Activated CD4-positive, alpha-beta T cell treated with anti-CD3 and anti-CD28 coated beads, Interleukin-2, amount 10 ng/mL, durations not matched to agents 7 days and 5 days (primary cell): Measurements from ENCODE around the gene RERE. TPM values are rescaled to one million over a fixed set of nuclear protein-coding genes. Genes with fewer than 3 reads are reported as not detected.
A peak's percentile ranks its signal among the peaks of the same experiment; 100 is the strongest.

ENCODE experiments used
- CTCF ChIA-PET: fragments of 350-600 bp; sonication (Branson Sonifier 250); formaldehyde crosslinking; loops from one replicate; lab custom pipeline; 2021; ENCODE audit warnings: antibody characterized with exemption; lab: Charles Lee
- POLR2A ChIA-PET: fragments of 350-600 bp; sonication (Branson Sonifier 250); formaldehyde crosslinking; loops from one replicate; lab custom pipeline; 2021; ENCODE audit warnings: antibody characterized with exemption; lab: Charles Lee
- DNase-seq: peaks from one replicate; pipeline ENCODE4 v3.0.0-alpha.2; 2020
- H3K27ac Mint-ChIP-seq: one replicate; pipeline ENCODE4 v1.8.0; 2021; ENCODE audit warnings: mild to moderate bottlenecking, moderate library complexity, mixed read lengths
- H3K27me3 Mint-ChIP-seq: one replicate; pipeline ENCODE4 v1.8.0; 2021; ENCODE audit warnings: mixed read lengths
- H3K36me3 Mint-ChIP-seq: one replicate; pipeline ENCODE4 v1.8.0; 2021; ENCODE audit warnings: low read depth, mixed read lengths
- H3K4me1 Mint-ChIP-seq: one replicate; pipeline ENCODE4 v1.8.0; 2021; ENCODE audit warnings: mixed read lengths
- H3K4me3 Mint-ChIP-seq: one replicate; pipeline ENCODE4 v1.8.0; 2021; ENCODE audit warnings: mild to moderate bottlenecking, moderate library complexity, mixed read lengths
- H3K9me3 Mint-ChIP-seq: one replicate; pipeline ENCODE4 v1.8.0; 2021; ENCODE audit warnings: mixed read lengths
- total RNA-seq, 2 experiments: library from RNA; stranded (reverse); gene quantifications; one replicate each; pipeline ENCODE4 v1.2.3, GENCODE V29; 2021

Gene RERE
- total RNA-seq, 2 experiments from 2014 or later: 68.5 to 68.7 TPM

DNA sequence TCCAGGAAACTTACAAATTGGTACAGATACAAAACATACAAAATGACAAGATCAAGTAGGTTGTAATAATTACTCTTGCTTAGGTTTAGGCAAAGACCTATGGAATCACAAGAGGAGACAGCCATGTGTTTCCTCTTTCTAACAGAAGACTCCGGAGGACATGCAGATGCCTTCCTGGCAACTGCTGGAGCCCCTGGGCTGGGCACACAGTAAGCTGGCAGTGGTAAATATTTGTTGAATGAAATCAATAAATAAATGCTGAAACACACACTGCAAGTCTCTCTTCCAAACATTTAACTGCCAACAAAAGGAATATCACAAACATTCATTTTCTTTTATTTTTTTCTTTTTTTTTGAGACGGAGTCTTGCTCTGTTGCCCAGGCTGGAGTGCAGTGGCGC lies 350.1 kb downstream of the RERE start:
- DNase-seq: no peak
- Mint-ChIP-seq H3K27ac (no peak overlapping the region), H3K27me3 (no peaks in the 10 kb centered on the region), H3K36me3 (peaks cover 4% of the 10 kb centered on the region), H3K4me3 (no peak overlapping the region), H3K9me3 (no peaks in the 10 kb centered on the region), H3K4me1 (peaks cover 33% of the 10 kb centered on the region)
- CTCF ChIA-PET: no interaction called here
- POLR2A ChIA-PET: no interaction called here

DNA sequence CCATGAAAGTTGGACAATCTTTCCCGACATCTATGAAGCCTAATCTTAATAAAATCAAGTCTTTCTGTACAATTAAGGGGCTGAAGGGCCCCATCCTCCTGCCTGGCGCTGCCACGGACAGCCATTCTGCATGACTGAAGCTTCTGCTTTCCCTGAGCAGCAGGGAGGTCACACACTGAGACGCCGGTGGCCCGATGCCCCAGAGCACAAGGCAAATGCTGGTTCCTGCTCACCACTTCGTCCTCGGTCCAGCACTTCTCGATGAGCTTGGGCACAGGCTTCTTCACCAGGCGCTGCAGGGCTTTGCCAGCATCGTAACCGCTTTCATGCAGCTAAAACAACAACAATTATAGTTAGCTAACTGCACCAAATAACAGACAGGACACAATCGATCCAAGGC lies 351.7 kb downstream of the RERE start:
- ChIA-PET CTCF (interaction anchor here (0.6 kb wide), 1 partner anchor 539 kb away, joined by 3 read pairs; no protein-coding TSS in a partner anchor), POLR2A (no interaction called here)
- no peak overlapping the region for H3K4me3 Mint-ChIP-seq
- H3K4me1 Mint-ChIP-seq: peaks cover 33% of the 10 kb centered on the region
- DNase-seq: no peak
- no peaks in the 10 kb centered on the region for H3K27me3 Mint-ChIP-seq
- H3K27ac Mint-ChIP-seq: no peak overlapping the region
- H3K9me3 Mint-ChIP-seq: no peaks in the 10 kb centered on the region
- peaks cover 12% of the 10 kb centered on the region for H3K36me3 Mint-ChIP-seq

DNA sequence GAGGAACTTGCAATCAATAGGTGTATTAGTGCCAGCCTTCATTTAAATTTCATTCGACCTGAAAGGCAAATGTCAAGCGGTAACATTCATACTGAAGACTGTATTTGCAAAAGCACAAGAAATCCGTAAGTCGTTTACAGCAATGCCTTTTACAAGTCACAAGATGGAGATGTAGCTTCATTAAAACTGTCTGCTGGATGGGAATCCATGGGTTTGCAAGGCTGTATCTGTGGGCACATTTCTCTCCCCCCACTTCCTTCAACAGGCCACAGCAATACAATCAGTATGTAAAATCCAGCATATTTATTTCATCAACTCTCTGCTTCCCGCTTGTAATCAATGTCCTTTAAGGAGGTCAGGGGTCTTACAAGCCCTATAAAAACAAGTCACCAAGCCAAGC lies 352.4 kb downstream of the RERE start:
- no peak overlapping the region for H3K27ac Mint-ChIP-seq
- ChIA-PET POLR2A (no interaction called here), CTCF (interaction anchor here (0.5 to 0.6 kb wide), 2 partner anchors 539 to 574 kb away, joined by 3 read pairs; no protein-coding TSS in a partner anchor)
- DNase-seq: no peak
- H3K9me3 Mint-ChIP-seq: no peaks in the 10 kb centered on the region
- no peaks in the 10 kb centered on the region for H3K27me3 Mint-ChIP-seq
- H3K4me1 Mint-ChIP-seq: peaks cover 33% of the 10 kb centered on the region
- H3K4me3 Mint-ChIP-seq: no peak overlapping the region
- H3K36me3 Mint-ChIP-seq: peaks cover 12% of the 10 kb centered on the region

GRCh38 chr1:8464377-8464776 lies 353.1 kb downstream of the RERE start:
- no peaks in the 10 kb centered on the region for H3K9me3 Mint-ChIP-seq
- peak overlapping the region; percentile 17 for H3K27ac Mint-ChIP-seq
- H3K4me1 Mint-ChIP-seq: peaks cover 33% of the 10 kb centered on the region
- H3K27me3 Mint-ChIP-seq: no peaks in the 10 kb centered on the region
- POLR2A ChIA-PET: no interaction called here
- CTCF ChIA-PET: interaction anchor here (0.5 kb wide), 1 partner anchor 573 kb away, joined by 3 read pairs; no protein-coding TSS in a partner anchor
- H3K4me3 Mint-ChIP-seq: no peak overlapping the region
- peaks cover 12% of the 10 kb centered on the region for H3K36me3 Mint-ChIP-seq
- no peak for DNase-seq

DNA sequence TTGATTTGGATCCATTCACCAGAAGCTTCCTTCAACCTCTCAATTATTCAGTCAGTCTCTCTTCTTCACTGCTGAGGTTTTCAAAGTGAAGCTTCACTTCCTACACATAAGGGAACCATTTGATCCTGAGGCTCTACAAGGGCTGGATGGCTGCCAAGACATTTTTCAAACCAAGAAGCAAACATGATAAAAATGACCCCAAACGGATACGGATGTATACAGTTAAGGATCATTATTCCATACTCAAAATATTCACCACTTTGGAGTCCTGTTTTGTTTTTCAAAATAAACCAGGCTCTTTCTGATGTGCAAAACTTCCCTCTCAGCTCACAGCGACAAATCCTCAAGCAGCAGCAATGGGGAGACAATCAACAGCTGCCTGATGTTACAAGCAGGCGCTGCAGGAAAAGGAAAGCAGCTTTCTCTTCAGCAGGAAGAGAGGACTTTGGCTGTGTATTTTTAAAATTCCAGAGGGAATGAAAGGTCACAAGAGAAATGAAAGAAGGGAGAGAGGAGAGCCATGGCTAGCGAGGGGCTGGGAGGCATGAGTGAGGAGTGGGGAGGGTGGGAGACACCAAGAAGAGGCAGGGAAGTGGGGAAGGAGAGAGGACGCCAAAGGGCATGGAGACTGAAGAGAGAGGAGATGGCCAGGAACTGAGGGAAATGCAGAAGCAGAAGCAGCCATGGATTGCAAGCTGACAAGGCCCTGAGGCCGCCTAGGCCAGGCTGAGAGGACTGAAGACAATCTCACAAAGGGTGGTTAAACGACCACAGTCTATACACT lies 354.1 kb downstream of the RERE start:
- H3K4me1 Mint-ChIP-seq: peaks cover 34% of the 10 kb centered on the region
- CTCF ChIA-PET: interaction anchor here (0.7 to 2.5 kb wide), 5 partner anchors 10 to 147 kb away, joined by 3 to 6 read pairs (median 3); no protein-coding TSS in a partner anchor
- no peaks in the 10 kb centered on the region for H3K9me3 Mint-ChIP-seq
- H3K36me3 Mint-ChIP-seq: peaks cover 12% of the 10 kb centered on the region
- peak overlapping the region; percentile 54 for H3K27ac Mint-ChIP-seq
- H3K27me3 Mint-ChIP-seq: no peaks in the 10 kb centered on the region
- no peak for DNase-seq
- POLR2A ChIA-PET: interaction anchor here (0.6 kb wide), 1 partner anchor 9 kb away, joined by 3 read pairs; no protein-coding TSS in a partner anchor
- no peak overlapping the region for H3K4me3 Mint-ChIP-seq

GRCh38 chr1:8462371-8462892 lies 355.0 kb downstream of the RERE start:
- Mint-ChIP-seq H3K9me3 (no peaks in the 10 kb centered on the region), H3K4me1 (peaks cover 42% of the 10 kb centered on the region), H3K27ac (no peak overlapping the region), H3K27me3 (no peaks in the 10 kb centered on the region), H3K4me3 (no peak overlapping the region), H3K36me3 (peaks cover 15% of the 10 kb centered on the region)
- no peak for DNase-seq
- ChIA-PET CTCF (interaction anchor here (0.7 to 2.5 kb wide), 4 partner anchors 9 to 146 kb away, joined by 3 to 6 read pairs (median 3); no protein-coding TSS in a partner anchor), POLR2A (no interaction called here)

DNA sequence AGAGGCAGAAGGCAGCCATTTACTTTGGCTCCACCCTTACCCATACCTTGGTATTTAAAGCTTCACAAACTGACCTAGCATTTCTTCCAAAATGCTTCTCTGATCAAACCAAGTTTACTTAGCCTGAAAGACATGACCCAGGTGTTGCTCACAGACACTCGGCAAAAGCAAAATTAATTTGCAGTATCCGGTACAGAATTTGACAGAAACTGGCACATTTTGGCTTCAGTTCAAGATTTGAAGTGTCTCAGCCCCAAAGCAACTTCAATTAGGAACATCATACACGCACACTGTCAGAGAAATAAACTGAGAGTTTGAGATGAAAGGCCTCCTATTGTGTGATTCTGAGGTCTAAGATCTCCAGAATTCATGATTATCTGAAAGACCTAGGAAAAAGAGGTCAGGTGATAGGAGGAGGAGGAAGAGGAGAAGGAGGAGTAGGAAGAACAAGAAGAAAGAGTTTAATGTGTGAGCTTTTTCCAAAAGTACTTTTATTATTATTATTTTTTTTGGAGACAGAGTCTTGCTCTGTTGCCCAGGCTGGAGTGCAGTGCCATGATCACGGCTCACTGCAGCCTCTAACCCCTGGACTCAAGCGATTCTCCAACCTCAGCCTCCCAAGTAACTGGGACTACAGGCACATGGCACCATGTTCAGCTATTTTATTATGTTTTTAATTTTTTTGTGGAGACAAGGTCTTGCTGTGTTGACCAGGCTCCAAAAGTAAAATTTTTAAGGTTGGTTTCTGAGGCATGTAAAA lies 355.9 kb downstream of the RERE start:
- no peak overlapping the region for H3K27ac Mint-ChIP-seq
- POLR2A ChIA-PET: interaction anchor here (1.1 kb wide), 1 partner anchor 18 kb away, joined by 4 read pairs; no protein-coding TSS in a partner anchor

DNA sequence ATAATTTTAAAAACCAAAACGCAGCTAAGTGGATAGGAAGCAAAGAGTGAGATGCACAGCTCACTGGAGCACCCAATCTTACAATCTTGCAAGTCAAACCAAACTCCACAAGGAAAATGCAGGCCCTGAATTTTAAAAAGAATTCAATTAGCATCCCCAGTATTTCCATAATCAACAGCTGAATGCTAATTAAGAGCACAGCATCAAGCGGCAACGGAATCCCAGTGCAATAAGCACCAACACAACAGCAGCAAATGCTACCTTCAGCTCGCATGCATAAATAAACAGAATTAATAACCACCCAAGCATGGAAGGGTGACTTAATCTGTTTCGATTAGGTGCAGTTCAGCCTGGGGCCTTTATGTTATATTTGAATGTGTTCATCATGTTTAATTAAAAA lies 356.7 kb downstream of the RERE start:
- no peak overlapping the region for H3K4me3 Mint-ChIP-seq
- H3K36me3 Mint-ChIP-seq: peaks cover 16% of the 10 kb centered on the region
- no peak overlapping the region for H3K27ac Mint-ChIP-seq
- peaks cover 51% of the 10 kb centered on the region for H3K4me1 Mint-ChIP-seq
- POLR2A ChIA-PET: interaction anchor here (1.1 kb wide), 1 partner anchor 17 kb away, joined by 4 read pairs; no protein-coding TSS in a partner anchor
- no peaks in the 10 kb centered on the region for H3K9me3 Mint-ChIP-seq
- CTCF ChIA-PET: interaction anchor here (0.8 to 1.9 kb wide), 3 partner anchors 19 to 81 kb away, joined by 3 read pairs; no protein-coding TSS in a partner anchor
- no peaks in the 10 kb centered on the region for H3K27me3 Mint-ChIP-seq
- DNase-seq: no peak

More for the DNA sequence above, 355.9 kb downstream of the RERE start:
- Mint-ChIP-seq H3K27me3 (no peaks in the 10 kb centered on the region), H3K4me1 (peaks cover 51% of the 10 kb centered on the region), H3K4me3 (no peak overlapping the region), H3K9me3 (no peaks in the 10 kb centered on the region), H3K36me3 (peaks cover 17% of the 10 kb centered on the region)
- CTCF ChIA-PET: interaction anchor here (0.8 to 2.5 kb wide), 4 partner anchors 8 to 82 kb away, joined by 3 to 6 read pairs (median 3); no protein-coding TSS in a partner anchor
- no peak for DNase-seq

DNA sequence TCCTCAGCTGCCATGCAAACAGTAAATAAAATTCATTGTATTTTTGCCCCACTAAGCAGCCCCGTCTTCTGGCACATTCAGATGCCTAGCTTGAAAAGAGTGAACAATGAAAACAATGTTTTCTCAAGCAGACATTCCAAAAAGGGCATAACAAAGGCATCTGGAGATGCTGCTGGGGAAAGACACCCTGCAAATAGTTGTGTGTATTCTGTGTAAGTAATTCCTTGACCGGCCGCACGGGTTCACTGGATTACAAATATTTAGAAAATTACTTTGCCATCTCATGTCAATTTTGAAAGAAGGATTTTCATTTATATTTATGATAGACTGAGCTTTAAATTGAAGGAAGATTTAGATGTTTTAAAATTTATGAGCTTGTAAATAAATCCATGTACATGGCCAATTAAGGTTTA lies 357.3 kb downstream of the RERE start:
- H3K9me3 Mint-ChIP-seq: no peaks in the 10 kb centered on the region
- H3K27me3 Mint-ChIP-seq: no peaks in the 10 kb centered on the region
- H3K27ac Mint-ChIP-seq: no peak overlapping the region
- ChIA-PET CTCF (interaction anchor here (1.6 to 1.9 kb wide), 2 partner anchors 18 to 37 kb away, joined by 3 read pairs; no protein-coding TSS in a partner anchor), POLR2A (interaction anchor here (1.1 kb wide), 1 partner anchor 17 kb away, joined by 4 read pairs; no protein-coding TSS in a partner anchor)
- no peak overlapping the region for H3K4me3 Mint-ChIP-seq
- no peak for DNase-seq
- peaks cover 52% of the 10 kb centered on the region for H3K4me1 Mint-ChIP-seq
- peaks cover 18% of the 10 kb centered on the region for H3K36me3 Mint-ChIP-seq

GRCh38 chr1:8458607-8459006 lies 358.8 kb downstream of the RERE start:
- Mint-ChIP-seq H3K36me3 (peaks cover 23% of the 10 kb centered on the region), H3K4me1 (peaks cover 40% of the 10 kb centered on the region), H3K27me3 (no peaks in the 10 kb centered on the region), H3K9me3 (no peaks in the 10 kb centered on the region), H3K27ac (no peak overlapping the region), H3K4me3 (no peak overlapping the region)
- POLR2A ChIA-PET: no interaction called here
- CTCF ChIA-PET: no interaction called here
- no peak for DNase-seq

DNA sequence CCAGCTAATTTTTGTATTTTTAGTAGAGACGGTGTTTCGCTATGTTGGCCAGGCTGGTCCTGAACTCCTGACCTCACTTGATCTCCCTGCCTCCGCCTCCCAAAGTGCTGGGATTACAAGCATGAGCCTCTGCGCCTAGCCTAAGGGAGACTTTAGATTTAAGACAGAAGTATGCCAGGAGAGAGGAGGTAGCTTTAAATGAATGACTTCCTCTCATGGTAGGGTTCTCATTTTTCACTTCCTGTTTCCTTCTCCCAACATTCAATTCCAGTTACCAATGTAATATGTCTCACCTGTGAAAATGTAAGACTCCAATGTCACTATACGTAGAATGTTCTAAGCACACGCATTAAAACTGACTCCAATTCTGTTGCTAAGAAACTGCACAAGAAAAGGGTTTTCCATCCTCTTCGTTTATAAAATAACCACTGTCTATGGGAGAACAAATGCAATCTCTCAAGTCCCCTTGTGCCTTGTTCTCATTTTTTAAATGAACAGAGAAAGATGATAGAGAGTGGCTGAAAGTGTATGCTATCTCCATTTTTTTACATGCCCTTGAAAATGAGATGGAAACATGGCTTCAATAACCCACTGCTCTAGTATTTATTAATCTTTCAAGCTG lies 359.6 kb downstream of the RERE start:
- Mint-ChIP-seq H3K9me3 (no peaks in the 10 kb centered on the region), H3K36me3 (peaks cover 23% of the 10 kb centered on the region), H3K27ac (no peak overlapping the region), H3K4me1 (peaks cover 32% of the 10 kb centered on the region), H3K4me3 (no peak overlapping the region), H3K27me3 (no peaks in the 10 kb centered on the region)
- CTCF ChIA-PET: no interaction called here
- POLR2A ChIA-PET: interaction anchor here (0.6 kb wide), 1 partner anchor 14 kb away, joined by 4 read pairs; no protein-coding TSS in a partner anchor
- DNase-seq: no peak

- POLR2A ChIA-PET: no interaction called here
- CTCF ChIA-PET: no interaction called here
Measured at GRCh38 chr1:8456991-8457390, 360.4 kb downstream of the RERE start.

More at GRCh38 chr1:8456991-8457390, 360.4 kb downstream of the RERE start:
- Mint-ChIP-seq H3K27me3 (no peaks in the 10 kb centered on the region), H3K36me3 (peaks cover 19% of the 10 kb centered on the region), H3K27ac (no peak overlapping the region), H3K9me3 (no peaks in the 10 kb centered on the region), H3K4me3 (no peak overlapping the region), H3K4me1 (peaks cover 26% of the 10 kb centered on the region)
- DNase-seq: no peak
